Brain microvascular endothelial cell (primary cell): ENCODE measurements around the gene YTHDF2.

Experiments
- DNase-seq: peaks from one replicate; pipeline ENCODE4 v3.0.0-alpha.2; 2020
- H3K27ac ChIP-seq: fragments of 250-450 bp; sonication (Bioruptor Pico); 2 replicates; pipeline ENCODE4 v1.5.1; 2020; ENCODE audit warnings: mild to moderate bottlenecking, moderate library complexity
- H3K27me3 ChIP-seq: fragments of 250-450 bp; sonication (Bioruptor Pico); replicated peaks from 2 replicates; pipeline ENCODE4 v1.5.1; 2020; ENCODE audit warnings: mild to moderate bottlenecking
- H3K36me3 ChIP-seq: fragments of 250-450 bp; sonication (Bioruptor Pico); replicated peaks from 2 replicates; pipeline ENCODE4 v1.5.1; 2020; ENCODE audit warnings: mild to moderate bottlenecking
- H3K4me3 ChIP-seq: 2 replicates; pipeline ENCODE4 v1.5.1; 2011; ENCODE audit warnings: low read depth, mild to moderate bottlenecking, control low read depth, low read length, moderate library complexity
- CTCF ChIP-seq: IDR thresholded peaks from 2 replicates; pipeline ENCODE4 v1.5.1; 2011; ENCODE audit warnings: low read depth, mild to moderate bottlenecking, moderate library complexity, low read length, control low read depth, inconsistent platforms; ENCODE audit errors: missing control alignments
- in situ Hi-C: cut with HindIII; loops from 2 replicates; pipeline ENCODE4 v1.10.0; 2017; ENCODE audit warnings: low sequenced_read_pairs, low pct_ligation_motif_present

The YTHDF2 gene

DNA sequence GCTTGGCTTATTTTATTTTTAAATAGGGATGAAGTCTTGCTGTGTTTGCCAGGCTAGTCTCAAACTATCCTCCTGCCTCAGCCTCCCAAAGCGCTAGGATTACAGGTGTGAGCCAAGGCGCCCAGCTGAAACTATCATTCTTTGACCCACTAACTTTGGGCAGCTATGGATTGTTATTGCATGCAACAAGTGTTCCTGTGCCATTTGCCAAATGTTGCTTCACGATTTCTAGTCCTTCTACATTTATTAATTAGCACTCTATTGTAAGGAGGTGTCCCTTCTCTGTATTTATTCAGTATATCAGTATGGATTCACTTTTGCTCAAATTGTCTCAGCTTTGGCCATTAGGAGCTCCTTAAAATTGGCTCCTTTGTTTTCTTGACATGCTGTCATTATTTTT, 36.4 kb downstream of the YTHDF2 start:
- H3K27ac ChIP-seq: no peak overlapping the region
- DNase-seq: no peak
- in situ Hi-C loops: no loop called here
- no peaks in the 10 kb centered on the region for H3K27me3 ChIP-seq
- TF ChIP-seq CTCF: no peak
- H3K36me3 ChIP-seq: peaks cover 24% of the 10 kb centered on the region
- no peak overlapping the region for H3K4me3 ChIP-seq

DNA sequence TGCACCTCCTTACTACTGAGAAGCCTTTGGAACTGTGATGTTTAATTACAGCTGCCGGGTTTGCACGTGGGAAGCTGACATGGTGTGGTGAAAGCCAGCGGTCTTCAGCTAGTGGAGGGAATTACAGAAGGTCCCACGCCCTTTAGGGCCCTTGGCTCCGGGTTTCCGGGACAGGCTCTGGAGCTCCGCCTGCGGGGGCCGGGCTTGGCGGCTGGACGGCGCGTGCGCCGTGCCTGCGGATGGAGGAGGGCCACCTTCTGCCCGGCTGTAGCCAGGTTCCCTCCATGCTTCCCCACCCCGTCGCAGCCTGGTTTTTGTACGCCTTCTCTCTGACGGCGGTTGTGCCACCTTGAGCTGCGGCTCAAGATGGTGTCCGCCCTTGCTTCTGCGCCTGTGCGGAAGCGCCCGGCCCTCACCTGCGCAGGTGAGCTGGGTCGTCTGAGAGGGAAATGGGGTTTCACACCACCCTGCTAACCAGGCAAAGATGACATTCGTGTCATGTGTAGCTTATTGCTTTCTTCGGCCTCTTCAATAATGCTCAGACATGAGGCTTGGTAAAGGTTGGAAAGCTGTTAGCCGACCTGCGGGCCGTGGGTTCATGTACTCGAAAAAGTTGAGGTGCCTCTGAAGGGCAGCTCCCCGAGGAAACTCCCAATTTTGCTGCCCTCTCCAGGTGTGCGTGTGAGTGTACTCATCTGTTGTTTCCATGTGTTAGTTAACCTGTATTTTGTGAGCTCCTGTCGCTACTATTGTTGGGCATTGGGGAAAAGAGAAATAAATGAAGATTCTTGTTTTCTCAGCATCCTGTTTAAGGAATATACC, 38.6 kb downstream of the YTHDF2 start:
- Histone ChIP-seq H3K27me3 (no peaks in the 10 kb centered on the region), H3K27ac (no peak overlapping the region), H3K4me3 (peak overlapping the region; percentile 43), H3K36me3 (peaks cover 15% of the 10 kb centered on the region)
- TF ChIP-seq CTCF: peak; percentile 1
- in situ Hi-C loops: no loop called here
- peak; percentile 25 for DNase-seq

DNA sequence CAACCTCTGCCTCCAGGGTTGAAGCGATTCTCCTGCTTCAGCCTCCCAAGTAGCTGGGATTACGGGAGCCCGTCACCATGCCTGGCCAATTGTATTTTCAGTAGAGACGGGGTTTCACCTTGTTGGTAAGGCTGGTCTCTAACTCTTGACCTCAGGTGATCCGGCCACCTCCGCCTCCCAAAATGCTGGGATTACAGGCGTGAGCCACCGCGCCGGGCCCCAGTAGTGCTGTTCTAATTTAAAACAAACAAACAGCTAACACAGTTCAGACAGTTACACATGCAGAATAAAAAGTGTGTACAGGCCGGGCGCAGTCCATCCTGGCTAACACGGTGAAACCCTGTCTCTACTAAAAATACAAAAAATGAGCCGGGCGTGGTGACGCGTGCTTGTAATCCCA, 39.6 kb downstream of the YTHDF2 start:
- no peak for DNase-seq
- H3K27ac ChIP-seq: no peak overlapping the region
- H3K36me3 ChIP-seq: peaks cover 8% of the 10 kb centered on the region
- H3K4me3 ChIP-seq: no peak overlapping the region
- H3K27me3 ChIP-seq: no peaks in the 10 kb centered on the region
- TF ChIP-seq CTCF: no peak
- in situ Hi-C loops: no loop called here

GRCh38 chr1:28778021-28778420, 41.3 kb downstream of the YTHDF2 start:
- H3K36me3 ChIP-seq: peaks cover 6% of the 10 kb centered on the region
- H3K4me3 ChIP-seq: no peak overlapping the region
- DNase-seq: no peak
- no peaks in the 10 kb centered on the region for H3K27me3 ChIP-seq
- no peak for TF ChIP-seq CTCF
- in situ Hi-C loops: no loop called here
- H3K27ac ChIP-seq: no peak overlapping the region

DNA sequence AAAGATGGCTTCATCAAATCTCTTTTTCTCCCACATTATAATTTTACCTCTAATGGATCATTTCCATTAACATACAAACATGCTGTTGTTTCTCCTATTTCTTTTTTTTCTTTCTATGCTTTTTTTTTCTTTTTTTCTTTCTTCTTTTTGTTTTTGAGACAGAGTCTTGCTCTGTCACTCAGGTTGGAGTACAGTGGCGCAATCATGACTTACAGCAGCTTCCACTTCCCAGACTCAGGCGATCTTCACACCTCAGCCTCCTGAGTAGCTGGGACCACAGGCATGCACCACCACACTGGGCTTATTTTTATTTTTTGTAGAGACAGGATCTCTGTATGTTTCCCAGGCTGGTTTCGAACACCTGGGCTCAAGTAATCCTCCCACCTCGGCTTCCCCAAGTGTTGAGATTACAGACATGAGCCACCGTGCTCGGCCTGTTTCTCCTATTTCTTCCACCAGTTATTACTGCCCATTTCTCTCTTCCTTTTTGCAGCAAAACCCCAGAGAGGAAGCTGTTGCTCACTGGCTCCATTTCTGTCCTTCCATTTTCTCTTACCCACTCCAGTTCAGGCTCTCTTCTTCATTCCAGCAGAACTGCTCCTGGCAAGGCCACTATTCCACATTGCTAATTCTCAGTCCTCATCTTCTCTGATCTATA, 43.1 kb downstream of the YTHDF2 start:
- no peak overlapping the region for H3K4me3 ChIP-seq
- no peak for TF ChIP-seq CTCF
- no peaks in the 10 kb centered on the region for H3K36me3 ChIP-seq
- H3K27ac ChIP-seq: no peak overlapping the region
- H3K27me3 ChIP-seq: no peaks in the 10 kb centered on the region
- DNase-seq: no peak
- in situ Hi-C loops: no loop called here
